ENCODE data around the gene LRRC51.

LRRC51 gene

GRCh38 chr11:72080326-72081183 is at the start of gene LRRC51, which contains the start of gene NUMA1:
TSS of gene LRRC51 (plus strand) at chr11:72080850. CDS start at chr11:72089084, 8,234 bp downstream.
TSS of gene NUMA1 (minus strand) at chr11:72080542. CDS start at chr11:72035943, 44,599 bp downstream.
- peak; percentile 96 to 100 for DNase-seq

GRCh38 chr11:72036687-72037086 is 44.0 kb upstream of the LRRC51 start:
- no peak for DNase-seq

GRCh38 chr11:72037554-72038311 is 42.9 kb upstream of the LRRC51 start:
- no peak for DNase-seq

- peak; percentile 69 to 71 for DNase-seq
Measured at GRCh38 chr11:72038491-72038890, 42.2 kb upstream of the LRRC51 start.

- no peak for DNase-seq
Measured at GRCh38 chr11:72039031-72039855, 41.4 kb upstream of the LRRC51 start.

GRCh38 chr11:72039856-72040401 is 40.7 kb upstream of the LRRC51 start:
- DNase-seq = no peak

- peak; percentile 87 to 94 for DNase-seq
Measured at GRCh38 chr11:72040491-72041363, 39.9 kb upstream of the LRRC51 start.

GRCh38 chr11:72041364-72042063 is 39.1 kb upstream of the LRRC51 start:
- peak; percentile 80 to 88 for DNase-seq

- no peak for DNase-seq
Measured at GRCh38 chr11:72042064-72042745, 38.4 kb upstream of the LRRC51 start.

GRCh38 chr11:72045849-72046248 is 34.8 kb upstream of the LRRC51 start:
- DNase-seq = no peak

GRCh38 chr11:72048766-72049460 is 31.7 kb upstream of the LRRC51 start:
- DNase-seq = no peak

- no peak for DNase-seq
Measured at GRCh38 chr11:72058416-72059034, 22.1 kb upstream of the LRRC51 start.

- DNase-seq = no peak
Measured at GRCh38 chr11:72061739-72062396, 18.8 kb upstream of the LRRC51 start.

GRCh38 chr11:72066855-72067254 is 13.8 kb upstream of the LRRC51 start:
- no peak for DNase-seq

GRCh38 chr11:72067266-72067665 is 13.4 kb upstream of the LRRC51 start:
- no peak for DNase-seq

- no peak for DNase-seq
Measured at GRCh38 chr11:72067676-72068075, 13.0 kb upstream of the LRRC51 start.

GRCh38 chr11:72069200-72069599 is 11.4 kb upstream of the LRRC51 start:
- DNase-seq = no peak

GRCh38 chr11:72069787-72070251 is 10.8 kb upstream of the LRRC51 start:
- peak; percentile 36 to 43 for DNase-seq

Measured in hippocampal formation (tissue), 2 donors.